Measurements from ENCODE around the gene TEX38.

The TEX38 gene

GRCh38 chr1:46637444-46638083 is 34.1 kb upstream of the TEX38 start:
- peaks cover 23% of the 10 kb centered on the region for H3K36me3 ChIP-seq (ENCODE audit: control insufficient read depth, low read length)
- TF ChIP-seq CTCF (IDR thresholded peaks at IDR 0.05; ENCODE audit: low read depth, low read length, poor library complexity, severe bottlenecking), result no peak
- no peak for TF ChIP-seq EZH2phosphoT487 (IDR thresholded peaks at IDR 0.05; ENCODE audit: borderline replicate concordance, low read length)

GRCh38 chr1:46638921-46639320 is 32.7 kb upstream of the TEX38 start:
- Histone ChIP-seq H3K4me2 (ENCODE audit: low read length) (no peak overlapping the region), H3K4me3 (ENCODE audit: low read length) (no peak overlapping the region), H3K27me3 (ENCODE audit: control insufficient read depth, low read length) (no peaks in the 10 kb centered on the region), H3K27ac (ENCODE audit: low read depth, low read length) (no peak overlapping the region), H3K9me2 (replicated peaks; ENCODE audit: control insufficient read depth, low read length) (no peaks in the 10 kb centered on the region), H3F3A (ENCODE audit: control insufficient read depth, insufficient read depth) (no peaks in the 10 kb centered on the region), H3K79me2 (ENCODE audit: control insufficient read depth, low read length) (no peaks in the 10 kb centered on the region), H3K9me3 (ENCODE audit: control insufficient read depth, insufficient read depth, low read length) (no peaks in the 10 kb centered on the region), H3K4me1 (ENCODE audit: control insufficient read depth, low read length) (no peaks in the 10 kb centered on the region), H4K20me1 (ENCODE audit: control insufficient read depth, insufficient read depth, low read depth, low read length) (no peaks in the 10 kb centered on the region), H3K36me3 (ENCODE audit: control insufficient read depth, low read length) (peaks cover 20% of the 10 kb centered on the region)
- TF ChIP-seq EZH2phosphoT487 (IDR thresholded peaks at IDR 0.05; ENCODE audit: borderline replicate concordance, low read length) (no peak), CTCF (IDR thresholded peaks at IDR 0.05; ENCODE audit: low read depth, low read length, poor library complexity, severe bottlenecking) (no peak)

More at GRCh38 chr1:46637444-46638083, 34.1 kb upstream of the TEX38 start:
- H3K27me3 ChIP-seq (ENCODE audit: control insufficient read depth, low read length), result no peaks in the 10 kb centered on the region
- no peaks in the 10 kb centered on the region for H3K4me1 ChIP-seq (ENCODE audit: control insufficient read depth, low read length)
- H3K9me3 ChIP-seq (ENCODE audit: control insufficient read depth, insufficient read depth, low read length), result no peaks in the 10 kb centered on the region
- no peaks in the 10 kb centered on the region for H3K79me2 ChIP-seq (ENCODE audit: control insufficient read depth, low read length)
- H3K27ac ChIP-seq (ENCODE audit: low read depth, low read length), result no peak overlapping the region
- H3K9me2 ChIP-seq (replicated peaks; ENCODE audit: control insufficient read depth, low read length), result no peaks in the 10 kb centered on the region
- H3F3A ChIP-seq (ENCODE audit: control insufficient read depth, insufficient read depth), result no peaks in the 10 kb centered on the region
- no peak overlapping the region for H3K4me2 ChIP-seq (ENCODE audit: low read length)
- H3K4me3 ChIP-seq (ENCODE audit: low read length), result no peak overlapping the region
- no peaks in the 10 kb centered on the region for H4K20me1 ChIP-seq (ENCODE audit: control insufficient read depth, insufficient read depth, low read depth, low read length)

GRCh38 chr1:46639547-46639946 is 32.1 kb upstream of the TEX38 start:
- peaks cover 19% of the 10 kb centered on the region for H3K36me3 ChIP-seq (ENCODE audit: control insufficient read depth, low read length)
- H3K27ac ChIP-seq (ENCODE audit: low read depth, low read length), result no peak overlapping the region
- no peaks in the 10 kb centered on the region for H3K9me2 ChIP-seq (replicated peaks; ENCODE audit: control insufficient read depth, low read length)

More at GRCh38 chr1:46639547-46639946, 32.1 kb upstream of the TEX38 start:
- H3K79me2 ChIP-seq (ENCODE audit: control insufficient read depth, low read length), result no peaks in the 10 kb centered on the region
- H3K4me1 ChIP-seq (ENCODE audit: control insufficient read depth, low read length), result no peaks in the 10 kb centered on the region
- H3F3A ChIP-seq (ENCODE audit: control insufficient read depth, insufficient read depth), result no peaks in the 10 kb centered on the region
- H3K4me2 ChIP-seq (ENCODE audit: low read length), result no peak overlapping the region
- H3K27me3 ChIP-seq (ENCODE audit: control insufficient read depth, low read length), result no peaks in the 10 kb centered on the region
- TF ChIP-seq CTCF (IDR thresholded peaks at IDR 0.05; ENCODE audit: low read depth, low read length, poor library complexity, severe bottlenecking) (no peak), EZH2phosphoT487 (IDR thresholded peaks at IDR 0.05; ENCODE audit: borderline replicate concordance, low read length) (no peak)
- no peaks in the 10 kb centered on the region for H3K9me3 ChIP-seq (ENCODE audit: control insufficient read depth, insufficient read depth, low read length)
- no peak overlapping the region for H3K4me3 ChIP-seq (ENCODE audit: low read length)
- H4K20me1 ChIP-seq (ENCODE audit: control insufficient read depth, insufficient read depth, low read depth, low read length), result no peaks in the 10 kb centered on the region
